Stomach (tissue), 4 donors: ENCODE measurements around the gene FBXW12.
"Not testable (repeated sequence)": the region's sequence is repeated elsewhere in the genome, so short reads cannot be mapped to it uniquely, and the experiment has no call there.

Experiments used
- EP300 ChIP-seq: sonication (generic); formaldehyde crosslinking; IDR thresholded peaks from one replicate; pipeline ENCODE4 v1.6.1; 2017; ENCODE audit warnings: antibody characterized with exemption
- POLR2A ChIP-seq, 4 donors: fragments of 450-650 bp; IDR thresholded peaks; one replicate each; pipeline ENCODE4 v1.6.1; 2016; ENCODE audit warnings: antibody characterized with exemption in 4 of 4, control low read depth in 2 of 4, mild to moderate bottlenecking in 1 of 4, moderate library complexity in 1 of 4
- POLR2AphosphoS5 ChIP-seq, 3 donors: sonication (generic); formaldehyde crosslinking; IDR thresholded peaks; one replicate each; pipeline ENCODE4 v1.6.1; 2016; ENCODE audit warnings: antibody characterized with exemption in 3 of 3
- TF ChIP-seq, protein P1 (sequence below), 7 experiments: fragments of 450-650 bp in 4 of 7; fragments of 200-600 bp in 3 of 7; sonication (generic) in 3 of 7; IDR thresholded peaks; one replicate each; pipeline ENCODE4 v1.5.1; 2016 to 2019; ENCODE audit warnings: antibody characterized with exemption in 7 of 7, control low read depth in 2 of 7, mild to moderate bottlenecking in 1 of 7

DNA sequence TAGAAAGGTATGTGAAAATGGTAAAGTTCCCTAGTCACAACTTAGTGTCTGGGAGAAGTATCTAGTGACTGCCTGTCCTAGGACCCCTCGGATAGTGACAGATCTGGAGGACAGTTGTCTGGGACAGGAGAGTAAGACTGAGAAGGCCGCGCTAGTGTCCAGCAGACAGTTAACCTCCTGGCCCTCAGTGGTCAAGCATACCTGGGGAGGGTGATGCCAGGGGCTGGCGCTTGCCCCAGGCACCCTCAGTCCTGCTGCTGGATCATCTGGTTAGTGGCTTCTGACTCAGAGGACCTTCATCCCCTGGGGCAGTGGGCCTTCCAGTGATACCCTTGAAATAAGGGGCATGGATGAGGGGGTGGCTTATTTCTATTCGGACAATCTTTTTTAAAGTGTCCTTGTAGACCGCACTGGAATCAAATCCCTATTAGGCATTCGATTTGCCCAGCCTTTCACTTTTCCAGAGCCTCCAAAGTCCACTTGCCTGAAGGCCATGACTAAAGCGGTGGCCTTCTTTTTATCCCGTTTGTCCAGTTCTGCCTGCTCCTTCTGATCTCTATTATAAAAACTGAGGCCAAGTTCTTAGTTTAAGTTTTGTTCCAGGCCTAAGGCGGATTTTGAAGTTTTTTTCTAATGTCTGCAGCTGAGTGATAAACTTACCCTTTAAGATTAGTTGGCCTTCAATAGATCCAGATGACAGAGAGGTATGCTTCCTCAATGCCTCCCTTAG lies 40.1 kb upstream of the FBXW12 start:
- TF ChIP-seq, protein P1, sequence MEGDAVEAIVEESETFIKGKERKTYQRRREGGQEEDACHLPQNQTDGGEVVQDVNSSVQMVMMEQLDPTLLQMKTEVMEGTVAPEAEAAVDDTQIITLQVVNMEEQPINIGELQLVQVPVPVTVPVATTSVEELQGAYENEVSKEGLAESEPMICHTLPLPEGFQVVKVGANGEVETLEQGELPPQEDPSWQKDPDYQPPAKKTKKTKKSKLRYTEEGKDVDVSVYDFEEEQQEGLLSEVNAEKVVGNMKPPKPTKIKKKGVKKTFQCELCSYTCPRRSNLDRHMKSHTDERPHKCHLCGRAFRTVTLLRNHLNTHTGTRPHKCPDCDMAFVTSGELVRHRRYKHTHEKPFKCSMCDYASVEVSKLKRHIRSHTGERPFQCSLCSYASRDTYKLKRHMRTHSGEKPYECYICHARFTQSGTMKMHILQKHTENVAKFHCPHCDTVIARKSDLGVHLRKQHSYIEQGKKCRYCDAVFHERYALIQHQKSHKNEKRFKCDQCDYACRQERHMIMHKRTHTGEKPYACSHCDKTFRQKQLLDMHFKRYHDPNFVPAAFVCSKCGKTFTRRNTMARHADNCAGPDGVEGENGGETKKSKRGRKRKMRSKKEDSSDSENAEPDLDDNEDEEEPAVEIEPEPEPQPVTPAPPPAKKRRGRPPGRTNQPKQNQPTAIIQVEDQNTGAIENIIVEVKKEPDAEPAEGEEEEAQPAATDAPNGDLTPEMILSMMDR (IDR thresholded peaks at IDR 0.05), result not testable (repeated sequence)
- not testable (repeated sequence) for TF ChIP-seq EP300; POLR2A (IDR thresholded peaks at IDR 0.05); POLR2AphosphoS5 (IDR thresholded peaks at IDR 0.05)
